HS-27A (cell line): ENCODE data around the gene HTRA3.

ENCODE experiments used
- DNase-seq: peaks from one replicate; pipeline ENCODE4 v3.0.0-alpha.2; 2012; ENCODE audit warnings: low read depth, missing footprints

The HTRA3 gene

GRCh38 chr4:8280158-8280875 is 10.8 kb downstream of the HTRA3 start:
- DNase-seq: no peak

GRCh38 chr4:8280876-8281440 is 11.4 kb downstream of the HTRA3 start:
- DNase-seq: no peak

GRCh38 chr4:8281519-8282133 is 12.1 kb downstream of the HTRA3 start:
- no peak for DNase-seq

DNA sequence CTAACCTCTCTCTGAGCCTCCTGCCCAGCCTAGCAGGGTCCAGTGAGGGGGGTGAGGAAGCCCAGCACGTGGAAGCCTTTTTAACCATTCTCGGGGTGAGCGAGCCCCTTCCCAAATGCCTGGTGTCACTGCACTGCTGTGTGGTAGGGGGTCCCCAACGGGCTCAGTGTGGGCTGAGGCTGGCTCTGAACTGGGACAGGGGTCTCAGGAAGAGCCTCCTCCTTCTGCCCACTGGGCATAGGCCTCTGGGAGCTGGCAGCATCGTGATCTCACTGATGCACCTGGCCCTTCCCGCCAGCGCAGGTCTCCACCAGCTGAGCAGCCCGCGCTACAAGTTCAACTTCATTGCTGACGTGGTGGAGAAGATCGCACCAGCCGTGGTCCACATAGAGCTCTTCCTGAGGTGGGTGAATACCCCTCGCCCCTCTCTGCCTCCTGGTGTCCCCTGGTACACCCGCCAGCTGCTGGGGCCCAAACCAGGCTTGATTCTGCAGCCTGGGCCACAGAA is 12.6 kb downstream of the HTRA3 start:
- DNase-seq: no peak

DNA sequence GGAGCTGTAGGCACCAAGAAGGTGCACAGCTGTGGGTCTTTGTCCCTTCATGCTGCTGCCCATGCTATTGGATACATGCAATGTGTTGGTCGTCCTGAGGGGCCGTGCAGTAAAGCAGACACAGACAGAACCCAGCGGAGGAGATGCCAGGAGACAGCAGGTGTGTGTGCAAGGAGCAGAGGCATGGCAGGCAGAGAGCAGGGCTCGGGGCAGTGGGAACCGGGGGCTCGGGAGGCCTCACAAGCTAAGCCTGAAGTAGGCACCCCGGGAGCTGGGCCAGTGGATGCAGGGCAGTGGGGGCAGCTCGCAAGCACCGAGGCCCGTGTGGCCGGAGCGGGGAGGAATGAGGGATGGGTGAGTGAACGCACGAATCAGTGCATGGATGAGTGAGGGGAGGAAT is 13.2 kb downstream of the HTRA3 start:
- no peak for DNase-seq

DNA sequence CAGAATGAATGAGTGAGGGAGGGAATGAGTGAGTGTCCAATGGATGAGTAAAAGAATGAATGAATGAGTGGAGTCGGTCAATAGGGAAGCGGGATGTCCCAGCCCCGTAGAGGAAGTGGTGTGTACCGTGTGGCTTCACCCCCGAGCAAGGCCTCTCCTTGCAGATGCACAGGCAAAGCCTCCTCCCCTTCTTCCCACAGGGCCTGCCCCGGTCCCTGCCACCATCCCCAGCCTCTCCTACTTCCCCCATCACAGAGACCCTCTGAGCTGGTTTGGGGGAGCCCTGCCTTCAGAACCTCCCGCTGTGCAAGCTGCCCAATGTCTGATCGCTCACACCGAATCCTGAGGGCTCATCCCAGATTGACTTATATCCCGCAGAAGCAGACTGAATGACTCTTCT is 13.6 kb downstream of the HTRA3 start:
- DNase-seq: no peak

- no peak for DNase-seq
Observed at GRCh38 chr4:8283631-8284121, 14.1 kb downstream of the HTRA3 start.

DNA sequence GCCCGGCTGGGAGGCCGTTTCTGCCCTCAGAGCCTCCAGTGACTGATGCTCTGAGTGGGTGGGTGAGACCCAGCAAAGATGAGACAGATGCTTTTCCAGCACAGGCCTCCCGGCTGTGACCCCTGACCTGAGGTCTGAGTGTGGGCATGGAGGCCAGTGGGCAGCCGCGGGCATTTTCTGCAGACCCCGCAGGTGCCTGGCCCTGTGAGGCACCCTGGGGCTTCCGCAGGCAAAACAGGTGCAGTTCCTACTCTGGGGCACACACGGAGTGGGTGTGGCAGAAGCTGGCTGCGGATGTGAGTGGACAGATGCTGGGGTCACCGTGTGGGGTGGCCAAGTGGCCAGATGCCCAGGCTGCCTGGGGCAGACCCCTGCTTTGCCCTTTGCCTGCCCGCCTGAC is 14.8 kb downstream of the HTRA3 start:
- DNase-seq: no peak

- DNase-seq: no peak
Observed at GRCh38 chr4:8285143-8285975, 15.8 kb downstream of the HTRA3 start.

DNA sequence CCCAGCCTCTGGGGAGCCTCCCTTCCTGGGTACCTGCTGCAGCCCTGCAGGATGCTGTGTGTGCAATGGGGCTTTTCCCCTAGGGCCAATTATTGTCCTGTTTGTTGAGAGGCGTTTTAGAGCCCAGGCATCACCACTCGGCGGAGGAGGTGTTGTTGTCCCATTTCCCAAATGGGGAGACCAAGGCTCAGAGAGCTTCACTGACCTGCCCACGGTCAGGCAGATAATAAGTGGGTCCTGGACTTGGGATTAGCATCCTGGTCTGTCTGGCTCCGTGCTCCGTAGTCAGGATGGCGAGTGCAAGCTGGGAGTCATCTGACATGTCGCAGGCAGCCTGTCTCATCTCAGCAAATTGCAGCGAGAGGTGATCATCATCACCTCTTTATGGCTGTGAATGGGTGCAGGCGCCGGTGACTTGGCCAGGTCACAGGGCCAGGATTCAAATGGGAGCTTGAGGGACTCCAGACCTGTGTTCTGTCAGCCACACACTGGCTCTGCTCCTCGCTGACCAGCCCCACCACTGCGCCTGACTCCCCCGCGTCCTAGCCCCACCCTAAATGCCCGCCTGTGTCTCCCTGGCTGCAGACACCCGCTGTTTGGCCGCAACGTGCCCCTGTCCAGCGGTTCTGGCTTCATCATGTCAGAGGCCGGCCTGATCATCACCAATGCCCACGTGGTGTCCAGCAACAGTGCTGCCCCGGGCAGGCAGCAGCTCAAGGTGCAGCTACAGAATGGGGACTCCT is 16.6 kb downstream of the HTRA3 start:
- no peak for DNase-seq

DNA sequence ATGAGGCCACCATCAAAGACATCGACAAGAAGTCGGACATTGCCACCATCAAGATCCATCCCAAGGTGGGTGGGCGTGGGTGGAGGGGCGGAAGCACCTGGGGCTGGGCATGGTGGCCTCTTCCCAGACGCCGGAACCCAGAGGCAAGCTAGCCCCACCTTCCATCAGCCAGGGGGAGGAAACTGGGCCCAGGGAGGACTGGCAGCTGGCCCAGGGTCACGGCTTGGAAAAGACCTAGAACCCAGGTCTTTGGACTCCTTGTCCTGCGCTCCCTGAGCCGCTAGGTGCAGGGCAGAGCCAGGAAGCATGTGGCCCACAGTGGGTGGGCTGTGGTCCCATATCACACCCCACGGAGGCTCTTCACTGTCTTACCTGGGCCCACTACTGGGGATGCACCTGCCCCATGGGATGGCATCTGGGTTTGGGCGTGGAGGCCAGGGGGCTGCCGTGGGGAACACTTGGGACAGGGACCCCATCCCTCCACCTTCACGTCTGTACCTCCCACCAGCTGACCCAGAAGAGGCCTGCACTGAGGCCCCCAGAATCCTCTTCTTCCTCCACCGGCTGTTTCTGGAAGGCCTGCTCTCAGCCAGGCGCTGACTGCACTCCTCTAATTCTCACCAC is 17.3 kb downstream of the HTRA3 start:
- no peak for DNase-seq

- no peak for DNase-seq
Observed at GRCh38 chr4:8287343-8288280, 18.1 kb downstream of the HTRA3 start.

DNA sequence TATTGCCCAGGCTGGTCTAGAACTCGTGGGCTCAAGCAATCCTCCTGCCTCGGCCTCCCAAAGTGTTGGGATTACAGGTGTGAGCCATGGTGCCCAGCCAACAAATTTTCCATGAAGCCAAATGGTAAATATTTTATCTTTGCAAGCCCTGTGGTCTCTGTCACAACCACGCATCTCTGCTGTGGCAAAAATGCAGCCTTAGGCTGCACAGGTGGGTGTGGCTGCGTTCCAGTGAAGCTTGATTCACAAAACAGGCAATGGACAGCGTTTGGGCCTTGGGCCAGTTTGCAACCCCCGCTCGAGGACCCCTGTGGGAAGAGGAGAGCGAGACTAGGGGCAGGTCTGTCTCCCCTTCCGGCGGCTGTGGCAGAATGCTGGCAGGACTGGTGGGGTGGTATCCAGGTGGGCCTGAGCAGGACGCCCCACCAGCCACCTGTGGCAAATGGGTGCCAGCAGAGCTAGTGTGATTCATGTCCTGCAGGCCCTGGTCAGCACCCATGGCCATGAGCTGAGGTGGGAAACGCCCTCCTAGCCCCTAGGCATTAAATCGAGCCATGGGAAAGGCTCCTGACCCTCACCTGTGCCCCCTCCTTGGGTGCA is 19.7 kb downstream of the HTRA3 start:
- DNase-seq: no peak

GRCh38 chr4:8289956-8290700 is 20.6 kb downstream of the HTRA3 start:
- no peak for DNase-seq

GRCh38 chr4:8290701-8290970 is 21.1 kb downstream of the HTRA3 start:
- DNase-seq: no peak

- DNase-seq: no peak
Observed at GRCh38 chr4:8291036-8291682, 21.6 kb downstream of the HTRA3 start.

DNA sequence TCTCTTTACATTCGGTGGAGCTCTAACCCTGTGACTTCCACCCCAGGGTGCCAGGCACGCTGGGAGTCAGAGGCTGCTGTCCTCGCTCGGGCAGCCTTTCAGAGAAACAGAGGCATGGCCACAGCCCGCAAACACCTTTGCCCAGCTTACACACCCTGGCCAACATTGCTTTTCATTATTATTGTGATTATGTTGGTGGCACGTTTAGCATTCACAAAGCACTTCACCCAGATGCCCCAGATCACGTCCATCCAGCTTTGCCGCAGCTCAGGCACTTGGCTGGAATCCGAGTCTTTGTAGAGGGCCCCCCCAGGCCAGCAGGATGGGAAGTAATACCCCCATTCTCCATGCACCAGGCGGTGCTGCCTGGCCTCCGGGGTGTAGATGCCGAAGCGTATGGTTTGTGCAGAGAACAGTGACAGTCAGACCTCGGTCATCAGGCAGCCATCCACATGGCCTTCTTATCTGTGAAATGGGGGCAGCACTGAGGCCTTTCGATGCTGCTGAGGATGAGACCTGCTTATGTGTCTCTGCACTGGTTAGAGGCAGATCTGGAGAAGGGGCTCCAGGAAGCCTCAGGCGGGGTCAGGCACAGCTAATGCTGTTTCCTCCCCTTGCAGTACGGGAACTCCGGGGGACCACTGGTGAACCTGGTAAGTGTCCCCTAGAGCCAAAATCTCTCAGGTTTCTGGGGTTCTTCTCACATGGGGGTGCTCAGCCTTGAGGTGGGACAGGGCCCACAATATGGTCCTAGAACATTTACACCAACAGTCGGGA is 22.3 kb downstream of the HTRA3 start:
- no peak for DNase-seq
